Measurements from ENCODE around the gene EHD2.

DNA sequence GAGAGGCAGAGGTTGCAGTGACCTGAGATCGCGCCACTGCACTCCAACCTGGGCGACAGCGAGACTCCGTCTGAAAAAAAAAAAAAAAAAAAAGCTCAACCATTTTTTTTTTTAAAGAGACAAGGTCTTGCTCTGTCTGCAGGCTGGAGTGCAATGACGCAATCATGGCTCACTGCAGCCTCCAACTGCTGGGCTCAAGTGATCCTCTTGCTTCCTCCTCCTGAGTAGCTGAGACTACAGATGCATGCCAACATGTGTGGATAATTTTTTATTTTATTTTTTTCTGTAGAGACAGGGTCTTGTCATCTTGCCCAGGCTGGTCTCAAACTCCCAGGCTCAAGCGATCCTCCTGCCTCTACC, 10.3 kb downstream of the EHD2 start:
- TF ChIP-seq, protein P1, sequence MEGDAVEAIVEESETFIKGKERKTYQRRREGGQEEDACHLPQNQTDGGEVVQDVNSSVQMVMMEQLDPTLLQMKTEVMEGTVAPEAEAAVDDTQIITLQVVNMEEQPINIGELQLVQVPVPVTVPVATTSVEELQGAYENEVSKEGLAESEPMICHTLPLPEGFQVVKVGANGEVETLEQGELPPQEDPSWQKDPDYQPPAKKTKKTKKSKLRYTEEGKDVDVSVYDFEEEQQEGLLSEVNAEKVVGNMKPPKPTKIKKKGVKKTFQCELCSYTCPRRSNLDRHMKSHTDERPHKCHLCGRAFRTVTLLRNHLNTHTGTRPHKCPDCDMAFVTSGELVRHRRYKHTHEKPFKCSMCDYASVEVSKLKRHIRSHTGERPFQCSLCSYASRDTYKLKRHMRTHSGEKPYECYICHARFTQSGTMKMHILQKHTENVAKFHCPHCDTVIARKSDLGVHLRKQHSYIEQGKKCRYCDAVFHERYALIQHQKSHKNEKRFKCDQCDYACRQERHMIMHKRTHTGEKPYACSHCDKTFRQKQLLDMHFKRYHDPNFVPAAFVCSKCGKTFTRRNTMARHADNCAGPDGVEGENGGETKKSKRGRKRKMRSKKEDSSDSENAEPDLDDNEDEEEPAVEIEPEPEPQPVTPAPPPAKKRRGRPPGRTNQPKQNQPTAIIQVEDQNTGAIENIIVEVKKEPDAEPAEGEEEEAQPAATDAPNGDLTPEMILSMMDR (IDR thresholded peaks at IDR 0.05; ENCODE audit: low read length) = no peak
- no peak for TF ChIP-seq EZH2 (optimal IDR thresholded peaks at IDR 0.05; ENCODE audit: low read depth, low read length)

Data from MM.1S (cell line).